ENCODE data around the gene ULK4.

ULK4 gene

GRCh38 chr3:41898631-41899030, 63.3 kb downstream of the ULK4 start:
- no peaks in the 10 kb centered on the region for H3K79me2 ChIP-seq (ENCODE audit: insufficient read depth, low read length)
- H3K4me3 ChIP-seq (ENCODE audit: insufficient read depth, low read length, poor library complexity, severe bottlenecking), result no peak overlapping the region
- no peaks in the 10 kb centered on the region for H3K9me2 ChIP-seq (replicated peaks; ENCODE audit: insufficient read depth, low read length)
- no peak overlapping the region for H2AFZ ChIP-seq (ENCODE audit: low read depth, low read length, severe bottlenecking)
- H3K27ac ChIP-seq (ENCODE audit: low read depth, low read length), result no peak overlapping the region
- no peaks in the 10 kb centered on the region for H3K9me3 ChIP-seq (ENCODE audit: insufficient read depth, low read length)
- no peaks in the 10 kb centered on the region; the same call in 1 of the 2 replicates for H3K36me3 ChIP-seq (ENCODE audit: low read length)
- no peaks in the 10 kb centered on the region for H3F3A ChIP-seq (ENCODE audit: insufficient read depth)
- H3K4me2 ChIP-seq (ENCODE audit: low read depth, low read length, poor library complexity, severe bottlenecking), result no peak overlapping the region
- TF ChIP-seq EZH2phosphoT487 (conservative IDR thresholded peaks at IDR 0.05; ENCODE audit: low read length), result no peak
- H3K9ac ChIP-seq (ENCODE audit: low read length), result no peak overlapping the region
- no peaks in the 10 kb centered on the region for H3K27me3 ChIP-seq (ENCODE audit: low read length)
- no peaks in the 10 kb centered on the region for H4K20me1 ChIP-seq (ENCODE audit: low read depth, low read length)

GRCh38 chr3:41893977-41894376, 67.9 kb downstream of the ULK4 start:
- H3K79me2 ChIP-seq (ENCODE audit: insufficient read depth, low read length), result no peaks in the 10 kb centered on the region
- no peak overlapping the region for H3K4me2 ChIP-seq (ENCODE audit: low read depth, low read length, poor library complexity, severe bottlenecking)
- H2AFZ ChIP-seq (ENCODE audit: low read depth, low read length, severe bottlenecking), result no peak overlapping the region
- H4K20me1 ChIP-seq (ENCODE audit: low read depth, low read length), result no peaks in the 10 kb centered on the region
- no peaks in the 10 kb centered on the region for H3K9me2 ChIP-seq (replicated peaks; ENCODE audit: insufficient read depth, low read length)
- no peaks in the 10 kb centered on the region for H3K27me3 ChIP-seq (ENCODE audit: low read length)
- no peaks in the 10 kb centered on the region for H3F3A ChIP-seq (ENCODE audit: insufficient read depth)
- no peak overlapping the region for H3K4me3 ChIP-seq (ENCODE audit: insufficient read depth, low read length, poor library complexity, severe bottlenecking)
- no peak overlapping the region for H3K27ac ChIP-seq (ENCODE audit: low read depth, low read length)
- TF ChIP-seq CTCF (IDR thresholded peaks at IDR 0.05; ENCODE audit: insufficient read depth, low read length, poor library complexity, severe bottlenecking) (peak; percentile 42), EZH2phosphoT487 (conservative IDR thresholded peaks at IDR 0.05; ENCODE audit: low read length) (no peak)
- H3K9ac ChIP-seq (ENCODE audit: low read length), result no peak overlapping the region
- peaks cover 5% of the 10 kb centered on the region; the same call in 1 of the 2 replicates for H3K9me3 ChIP-seq (ENCODE audit: insufficient read depth, low read length)
- H3K36me3 ChIP-seq (ENCODE audit: low read length), result no peaks in the 10 kb centered on the region; the same call in 1 of the 2 replicates

GRCh38 chr3:41888368-41889076, 73.4 kb downstream of the ULK4 start:
- Histone ChIP-seq H3K9ac (ENCODE audit: low read length) (no peak overlapping the region), H3K4me3 (ENCODE audit: insufficient read depth, low read length, poor library complexity, severe bottlenecking) (no peak overlapping the region), H4K20me1 (ENCODE audit: low read depth, low read length) (no peaks in the 10 kb centered on the region)

More at GRCh38 chr3:41888368-41889076, 73.4 kb downstream of the ULK4 start:
- TF ChIP-seq EZH2phosphoT487 (conservative IDR thresholded peaks at IDR 0.05; ENCODE audit: low read length) (no peak), CTCF (IDR thresholded peaks at IDR 0.05; ENCODE audit: insufficient read depth, low read length, poor library complexity, severe bottlenecking) (no peak)
- Histone ChIP-seq H3K9me2 (replicated peaks; ENCODE audit: insufficient read depth, low read length) (no peaks in the 10 kb centered on the region), H3K79me2 (ENCODE audit: insufficient read depth, low read length) (no peaks in the 10 kb centered on the region), H3K27me3 (ENCODE audit: low read length) (no peaks in the 10 kb centered on the region), H3K4me2 (ENCODE audit: low read depth, low read length, poor library complexity, severe bottlenecking) (no peak overlapping the region), H3K27ac (ENCODE audit: low read depth, low read length) (no peak overlapping the region), H2AFZ (ENCODE audit: low read depth, low read length, severe bottlenecking) (no peak overlapping the region), H3K9me3 (ENCODE audit: insufficient read depth, low read length) (peaks cover 5% of the 10 kb centered on the region; the same call in 1 of the 2 replicates), H3F3A (ENCODE audit: insufficient read depth) (no peaks in the 10 kb centered on the region), H3K36me3 (ENCODE audit: low read length) (no peaks in the 10 kb centered on the region)

Data from SU-DHL-6 (cell line).